ENCODE results near the gene RAPGEF3. TPM values are rescaled to one million over a fixed set of nuclear protein-coding genes. Genes with fewer than 3 reads are reported as not detected.

RAPGEF3 gene
- total and polyA plus RNA-seq, 5 donors: 14.1 to 44.9 (median 23.6) TPM

Other genes starting within 250 kb of the RAPGEF3 start
- 10 to 100 TPM; 15.4 to 22.8 (median 21.3) TPM for gene RPAP3, start 52.9 kb downstream of the RAPGEF3 start, total RNA-seq
- 11.9 TPM for gene RPAP3, start 52.9 kb downstream of the RAPGEF3 start, polyA plus RNA-seq
- gene ENDOU, start 33.4 kb downstream of the RAPGEF3 start, total RNA-seq: under 1 TPM; 0.28 to 0.86 (median 0.51) TPM
- gene ENDOU, start 33.4 kb downstream of the RAPGEF3 start, polyA plus RNA-seq: 0.45 TPM
- 10 to 100 TPM; 26.5 to 30.1 (median 27.6) TPM for gene SLC48A1, start 14.4 kb upstream of the RAPGEF3 start, total RNA-seq
- 22.0 TPM for gene SLC48A1, start 14.4 kb upstream of the RAPGEF3 start, polyA plus RNA-seq
- 10 to 100 TPM; 46.5 to 60.1 (median 51.1) TPM for gene HDAC7, start 61.0 kb upstream of the RAPGEF3 start, total RNA-seq
- gene HDAC7, start 61.0 kb upstream of the RAPGEF3 start, polyA plus RNA-seq: 38.0 TPM
- gene VDR, start 146.1 kb upstream of the RAPGEF3 start, total RNA-seq: 1 to 10 TPM in 2 of 4 donors, under 1 TPM in 2; 0.93 to 3.0 (median 1.3) TPM
- gene VDR, start 146.1 kb upstream of the RAPGEF3 start, polyA plus RNA-seq: 0.27 TPM
- gene TMEM106C, start 204.7 kb upstream of the RAPGEF3 start, total RNA-seq: 10 to 100 TPM; 68.6 to 85.7 (median 74.5) TPM
- 67.8 TPM for gene TMEM106C, start 204.7 kb upstream of the RAPGEF3 start, polyA plus RNA-seq
- not detected for gene COL2A1, start 245.6 kb upstream of the RAPGEF3 start, total RNA-seq
- gene COL2A1, start 245.6 kb upstream of the RAPGEF3 start, polyA plus RNA-seq: 0.07 TPM

Measured in right cardiac atrium (tissue), 5 donors.